ENCODE data around the gene NPAS3. TPM values are rescaled to one million over a fixed set of nuclear protein-coding genes. Genes with fewer than 3 reads are reported as not detected.

The NPAS3 gene
- total and polyA plus RNA-seq, 7 donors, result 0.04 to 1.5 (median 0.39) TPM

- Histone ChIP-seq H3K36me3 (ENCODE audit: insufficient read depth in 1 of 2, low read depth in 1 of 2) (no peaks in the 10 kb centered on the region), H3K4me3 (no peak overlapping the region), H3K27me3 (ENCODE audit: insufficient read depth in 3 of 3, low read length in 2 of 3) (peaks cover 0 to 2% (median 0%) of the 10 kb centered on the region in 3 donors), H3K27ac (no peak overlapping the region), H3K4me1 (no peaks in the 10 kb centered on the region), H3K9me3 (no peaks in the 10 kb centered on the region)
- ATAC-seq, result no peak
- intact Hi-C loops (cut with DNase I), result no loop called here
- WGBS, 3 donors, result 58 to 64% (median 59%) methylated on average over 10 of the region's 10 CpGs
- no peak for TF ChIP-seq CTCF (IDR thresholded peaks at IDR 0.05)
- no peak for DNase-seq
Measured at GRCh38 chr14:33350366-33350990, 411.8 kb downstream of the NPAS3 start.

GRCh38 chr14:33352821-33353220 is 414.1 kb downstream of the NPAS3 start:
- no peak overlapping the region for H3K4me3 ChIP-seq
- no peaks in the 10 kb centered on the region for H3K4me1 ChIP-seq
- ATAC-seq (no peak), DNase-seq (no peak)
- no peaks in the 10 kb centered on the region for H3K36me3 ChIP-seq (ENCODE audit: insufficient read depth in 1 of 2, low read depth in 1 of 2)
- no peaks in the 10 kb centered on the region for H3K9me3 ChIP-seq
- peaks cover 0 to 2% (median 0%) of the 10 kb centered on the region in 3 donors for H3K27me3 ChIP-seq (ENCODE audit: insufficient read depth in 3 of 3, low read length in 2 of 3)
- no peak overlapping the region for H3K27ac ChIP-seq
- intact Hi-C loops (cut with DNase I), result no loop called here
- TF ChIP-seq CTCF (IDR thresholded peaks at IDR 0.05), result no peak

- WGBS, 3 donors, result 45 to 68% (median 65%) methylated on average over 2 of the region's 2 CpGs
- no peak for TF ChIP-seq CTCF (IDR thresholded peaks at IDR 0.05)
- DNase-seq, result no peak
- Histone ChIP-seq H3K27ac (no peak overlapping the region), H3K27me3 (ENCODE audit: insufficient read depth in 3 of 3, low read length in 2 of 3) (no peaks in the 10 kb centered on the region), H3K9me3 (no peaks in the 10 kb centered on the region), H3K4me3 (no peak overlapping the region), H3K36me3 (ENCODE audit: insufficient read depth in 1 of 2, low read depth in 1 of 2) (no peaks in the 10 kb centered on the region), H3K4me1 (peaks cover 5% of the 10 kb centered on the region)
- intact Hi-C loops (cut with DNase I), result no loop called here
- no peak for ATAC-seq
Measured at GRCh38 chr14:33356181-33356580, 417.5 kb downstream of the NPAS3 start.

- WGBS, 3 donors, result 89 to 90% (median 89%) methylated on average over 8 of the region's 8 CpGs
- Histone ChIP-seq H3K27ac (no peak overlapping the region), H3K9me3 (no peaks in the 10 kb centered on the region), H3K27me3 (ENCODE audit: insufficient read depth in 3 of 3, low read length in 2 of 3) (no peaks in the 10 kb centered on the region), H3K4me1 (peaks cover 5% of the 10 kb centered on the region), H3K4me3 (no peak overlapping the region), H3K36me3 (ENCODE audit: insufficient read depth in 1 of 2, low read depth in 1 of 2) (no peaks in the 10 kb centered on the region)
- intact Hi-C loops (cut with DNase I), result no loop called here
- DNase-seq (no peak), ATAC-seq (no peak)
- TF ChIP-seq CTCF (IDR thresholded peaks at IDR 0.05), result no peak
Measured at GRCh38 chr14:33357225-33358010, 418.7 kb downstream of the NPAS3 start.

Data from psoas muscle (tissue), 8 donors.